ENCODE measurements around the gene MYO1F. TPM values are rescaled to one million over a fixed set of nuclear protein-coding genes. Genes with fewer than 3 reads are reported as not detected.

Gene MYO1F
- total RNA-seq, 1 donor, result 1.3 TPM

DNA sequence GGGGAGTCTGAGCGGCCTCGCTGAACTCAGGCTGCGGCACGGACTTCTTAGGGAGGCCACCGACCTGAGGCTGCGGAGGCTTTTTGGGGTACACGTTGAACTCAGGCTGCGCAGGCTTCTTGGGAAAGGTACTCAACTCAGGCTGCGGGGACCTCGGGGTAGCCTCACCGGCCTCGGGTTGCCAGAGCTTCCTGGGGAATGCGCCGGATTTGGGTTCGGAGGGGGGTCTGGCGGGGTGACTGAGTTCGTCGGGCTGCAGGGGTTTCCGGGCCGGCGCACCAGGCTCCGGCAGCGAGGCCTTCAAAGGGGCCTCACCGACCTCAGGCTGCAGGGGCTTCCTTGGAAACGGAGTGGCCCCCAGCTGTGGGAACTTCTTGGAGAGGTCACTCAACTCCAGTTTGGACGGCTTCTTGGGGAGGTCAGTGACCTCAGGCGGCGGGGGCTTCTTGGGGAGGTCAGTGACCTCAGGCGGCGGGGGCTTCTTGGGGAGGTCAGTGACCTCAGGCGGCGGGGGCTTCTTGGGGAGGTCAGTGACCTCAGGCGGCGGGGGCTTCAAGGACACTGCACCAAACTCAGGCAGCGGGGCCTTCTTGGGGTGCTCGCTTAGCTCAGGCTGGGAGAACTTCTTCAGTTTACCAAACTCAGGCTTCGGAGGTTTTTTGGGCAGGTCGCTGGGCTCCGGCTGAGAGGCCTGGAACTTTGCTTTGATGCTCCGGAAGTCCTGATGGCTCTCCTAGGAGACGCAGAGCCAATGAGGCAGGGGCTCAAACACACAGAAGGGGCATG lies 78.0 kb downstream of the MYO1F start:
- TF ChIP-seq, protein P1, sequence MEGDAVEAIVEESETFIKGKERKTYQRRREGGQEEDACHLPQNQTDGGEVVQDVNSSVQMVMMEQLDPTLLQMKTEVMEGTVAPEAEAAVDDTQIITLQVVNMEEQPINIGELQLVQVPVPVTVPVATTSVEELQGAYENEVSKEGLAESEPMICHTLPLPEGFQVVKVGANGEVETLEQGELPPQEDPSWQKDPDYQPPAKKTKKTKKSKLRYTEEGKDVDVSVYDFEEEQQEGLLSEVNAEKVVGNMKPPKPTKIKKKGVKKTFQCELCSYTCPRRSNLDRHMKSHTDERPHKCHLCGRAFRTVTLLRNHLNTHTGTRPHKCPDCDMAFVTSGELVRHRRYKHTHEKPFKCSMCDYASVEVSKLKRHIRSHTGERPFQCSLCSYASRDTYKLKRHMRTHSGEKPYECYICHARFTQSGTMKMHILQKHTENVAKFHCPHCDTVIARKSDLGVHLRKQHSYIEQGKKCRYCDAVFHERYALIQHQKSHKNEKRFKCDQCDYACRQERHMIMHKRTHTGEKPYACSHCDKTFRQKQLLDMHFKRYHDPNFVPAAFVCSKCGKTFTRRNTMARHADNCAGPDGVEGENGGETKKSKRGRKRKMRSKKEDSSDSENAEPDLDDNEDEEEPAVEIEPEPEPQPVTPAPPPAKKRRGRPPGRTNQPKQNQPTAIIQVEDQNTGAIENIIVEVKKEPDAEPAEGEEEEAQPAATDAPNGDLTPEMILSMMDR (IDR thresholded peaks at IDR 0.05; ENCODE audit: insufficient read depth, low read depth, low read length), result no peak

DNA sequence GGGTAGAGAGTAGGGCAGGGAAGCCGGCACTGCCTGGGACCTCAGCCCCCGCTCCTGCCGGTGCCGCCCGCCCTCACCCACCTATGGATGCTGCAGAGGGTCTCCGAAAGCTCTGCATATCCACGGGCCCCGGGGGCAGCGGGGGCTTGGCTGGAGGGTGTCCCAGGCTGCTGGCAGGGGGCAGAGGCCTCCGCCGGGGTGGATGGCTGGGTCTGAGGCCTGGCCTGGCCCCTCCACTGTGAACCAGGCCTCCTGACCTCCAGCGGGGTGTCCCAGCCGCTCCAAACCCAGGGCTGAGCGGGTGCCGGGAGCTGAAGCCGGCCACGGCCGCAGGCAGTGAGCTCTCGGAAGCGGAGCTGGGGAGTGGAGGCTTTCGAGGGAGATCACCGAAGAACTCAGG lies 78.9 kb downstream of the MYO1F start:
- TF ChIP-seq, protein P1 (IDR thresholded peaks at IDR 0.05; ENCODE audit: insufficient read depth, low read depth, low read length), result no peak
- no peak overlapping the region for H3K4me3 ChIP-seq (ENCODE audit: low read depth, low read length)
- DNase-seq (ENCODE audit: low read depth), result no peak

More for the DNA sequence above, 78.0 kb downstream of the MYO1F start:
- H3K4me3 ChIP-seq (ENCODE audit: low read depth, low read length), result no peak overlapping the region
- DNase-seq (ENCODE audit: low read depth), result no peak

DNA sequence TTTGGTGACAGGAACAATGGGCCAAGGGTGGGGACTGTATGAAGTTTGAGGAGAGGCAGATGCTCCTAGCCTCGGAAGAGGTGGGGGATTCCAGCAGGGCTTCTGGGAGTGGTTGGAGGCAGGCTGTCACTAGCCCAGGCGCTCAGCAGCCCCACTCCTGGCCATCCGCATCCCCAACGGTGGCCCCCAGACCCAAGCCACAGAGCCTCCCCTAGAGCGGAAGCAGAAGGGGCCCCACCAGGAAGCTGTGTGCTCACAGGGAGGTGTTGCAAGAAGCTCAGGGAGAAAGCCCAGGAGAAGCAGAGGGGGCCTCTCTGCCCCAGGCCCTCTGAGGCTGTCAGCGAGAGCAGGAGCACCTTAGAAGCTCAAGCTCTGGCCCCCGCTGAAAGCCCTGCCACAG lies 83.1 kb downstream of the MYO1F start:
- TF ChIP-seq, protein P1 (IDR thresholded peaks at IDR 0.05; ENCODE audit: insufficient read depth, low read depth, low read length), result no peak
- no peak overlapping the region for H3K4me3 ChIP-seq (ENCODE audit: low read depth, low read length)
- DNase-seq (ENCODE audit: low read depth), result no peak

DNA sequence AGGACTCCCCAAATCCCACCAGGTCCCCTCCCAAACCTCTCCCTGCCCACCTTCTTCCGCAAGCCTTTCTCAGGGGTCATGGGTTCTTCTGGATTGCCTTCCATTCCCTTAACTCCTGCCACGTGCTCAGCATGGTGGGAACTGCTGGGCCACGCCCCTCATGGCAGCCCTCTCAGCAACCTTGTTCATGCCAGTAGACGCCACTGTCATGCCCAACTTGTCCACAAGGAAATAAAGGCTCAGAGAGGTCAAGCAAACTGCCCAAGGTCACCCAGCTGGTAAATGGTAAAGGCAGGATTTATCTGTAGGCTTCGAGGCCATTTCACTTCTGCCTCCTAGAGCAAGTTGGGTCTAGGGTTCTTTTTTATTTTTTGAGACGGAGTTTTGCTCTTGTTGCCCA lies 85.7 kb downstream of the MYO1F start:
- DNase-seq (ENCODE audit: low read depth), result no peak
- no peak overlapping the region for H3K4me3 ChIP-seq (ENCODE audit: low read depth, low read length)
- TF ChIP-seq, protein P1 (IDR thresholded peaks at IDR 0.05; ENCODE audit: insufficient read depth, low read depth, low read length), result no peak

DNA sequence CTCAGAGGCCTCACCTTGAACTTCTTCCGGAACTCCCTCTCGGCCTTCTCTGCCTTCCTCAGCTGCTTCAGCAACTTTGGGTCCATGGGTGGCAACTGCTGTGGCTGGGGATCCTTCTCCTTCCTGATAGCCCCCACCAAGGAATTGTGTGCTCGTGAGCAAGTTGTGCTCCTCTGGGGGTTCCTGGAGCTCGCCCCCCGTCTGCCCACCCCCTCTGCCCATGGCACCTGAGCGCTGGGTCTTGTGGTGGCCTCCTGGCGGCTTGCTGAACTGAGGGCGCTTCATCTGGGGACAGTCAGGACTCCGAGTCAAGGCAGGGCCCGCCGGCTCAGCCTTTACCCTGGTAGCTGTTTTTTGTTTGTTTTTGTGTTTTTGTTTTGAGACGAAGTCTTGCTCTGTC lies 86.4 kb downstream of the MYO1F start:
- H3K4me3 ChIP-seq (ENCODE audit: low read depth, low read length), result no peak overlapping the region
- TF ChIP-seq, protein P1 (IDR thresholded peaks at IDR 0.05; ENCODE audit: insufficient read depth, low read depth, low read length), result no peak
- no peak for DNase-seq (ENCODE audit: low read depth)

DNA sequence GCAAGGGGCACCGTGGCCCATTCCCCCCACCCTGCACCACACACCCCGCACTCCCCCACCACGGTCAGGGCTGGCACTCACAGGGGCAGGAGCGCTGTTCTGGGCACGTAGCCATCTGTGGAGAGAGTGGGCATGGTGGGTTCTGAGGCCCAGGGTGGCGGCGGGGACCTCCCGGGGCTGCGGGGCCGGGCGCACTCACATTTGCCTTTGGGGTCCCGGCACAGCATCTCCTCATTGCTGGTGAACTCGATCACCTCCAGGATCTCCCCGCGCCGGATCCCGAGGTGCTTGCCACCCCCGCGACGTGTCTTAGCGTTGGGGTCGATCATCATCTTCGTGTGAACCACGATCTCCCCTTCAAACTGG lies 86.9 kb downstream of the MYO1F start:
- H3K4me3 ChIP-seq (ENCODE audit: low read depth, low read length), result no peak overlapping the region

More for the DNA sequence above, 86.9 kb downstream of the MYO1F start:
- DNase-seq (ENCODE audit: low read depth), result no peak
- TF ChIP-seq, protein P1 (IDR thresholded peaks at IDR 0.05; ENCODE audit: insufficient read depth, low read depth, low read length), result no peak

All from fibroblast of villous mesenchyme (primary cell).